Left ventricle myocardium inferior (tissue), 1 donor: ENCODE results near the gene CAST. TPM values are rescaled to one million over a fixed set of nuclear protein-coding genes. Genes with fewer than 3 reads are reported as not detected.

Source experiments
- DNase-seq: peaks from one replicate; pipeline ENCODE4 v3.0.0-alpha.2; 2020
- H3K27ac ChIP-seq: fragments of 200-600 bp; replicated peaks from 2 replicates; pipeline ENCODE4 v1.8.0; 2021
- H3K27me3 ChIP-seq: fragments of 200-600 bp; 2 replicates; pipeline ENCODE4 v1.8.0; 2021; ENCODE audit warnings: low read depth
- H3K36me3 ChIP-seq: fragments of 200-600 bp; 2 replicates; pipeline ENCODE4 v1.8.0; 2021
- H3K4me1 ChIP-seq: fragments of 200-600 bp; 2 replicates; pipeline ENCODE4 v1.8.0; 2021
- H3K4me3 ChIP-seq: fragments of 200-600 bp; 2 replicates; pipeline ENCODE4 v1.8.0; 2021; ENCODE audit warnings: mild to moderate bottlenecking, moderate library complexity
- H3K9me3 ChIP-seq: fragments of 200-600 bp; replicated peaks from 2 replicates; pipeline ENCODE4 v1.8.0; 2021
- CTCF ChIP-seq: fragments of 200-600 bp; IDR thresholded peaks from 2 replicates; pipeline ENCODE4 v1.8.0; 2021; ENCODE audit warnings: antibody characterized with exemption, mild to moderate bottlenecking, borderline replicate concordance
- intact Hi-C: fragments of 100-400 bp; cut with micrococcal nuclease; formaldehyde crosslinking; loops from one replicate; pipeline ENCODE4 v1.11.0; 2022
- total RNA-seq: library from RNA; stranded (reverse); fragmentation: NEBNext Ultra II Directional; extraction: Animal tissue kit (Norgen Biotek cat#: 25700); gene quantifications from one replicate; pipeline ENCODE4 v1.2.1, GENCODE V29; 2021
- donor health status: DM: no; HTN: yes; CAD: no; lungs with severe emphysema.

Gene CAST
- total RNA-seq, 1 donor from 2014 or later: 649 TPM

- H3K9me3 ChIP-seq: no peaks in the 10 kb centered on the region
- no peaks in the 10 kb centered on the region for H3K27me3 ChIP-seq
- no peaks in the 10 kb centered on the region for H3K36me3 ChIP-seq
- no peak for DNase-seq
- H3K27ac ChIP-seq: peak overlapping the region; percentile 97
- H3K4me3 ChIP-seq: peak overlapping the region; percentile 84
- intact Hi-C loops: no loop called here
- peaks cover 93% of the 10 kb centered on the region for H3K4me1 ChIP-seq
- TF ChIP-seq CTCF: no peak
Measured at GRCh38 chr5:96703384-96703920, 41.3 kb downstream of the CAST start.

GRCh38 chr5:96703995-96704394, 41.8 kb downstream of the CAST start:
- H3K4me3 ChIP-seq: peak overlapping the region; percentile 84
- no peaks in the 10 kb centered on the region for H3K9me3 ChIP-seq
- H3K27ac ChIP-seq: peak overlapping the region; percentile 97
- no peaks in the 10 kb centered on the region for H3K27me3 ChIP-seq
- intact Hi-C loops: no loop called here
- H3K4me1 ChIP-seq: peaks cover 97% of the 10 kb centered on the region
- no peak for TF ChIP-seq CTCF
- no peak for DNase-seq
- H3K36me3 ChIP-seq: no peaks in the 10 kb centered on the region

GRCh38 chr5:96706433-96707111, 44.4 kb downstream of the CAST start:
- H3K36me3 ChIP-seq: no peaks in the 10 kb centered on the region
- no peaks in the 10 kb centered on the region for H3K27me3 ChIP-seq
- H3K9me3 ChIP-seq: no peaks in the 10 kb centered on the region
- H3K27ac ChIP-seq: peak overlapping the region; percentile 97
- peak overlapping the region; percentile 6 for H3K4me3 ChIP-seq
- TF ChIP-seq CTCF: no peak
- H3K4me1 ChIP-seq: peaks cover 97% of the 10 kb centered on the region
- no peak for DNase-seq
- intact Hi-C loops: no loop called here

GRCh38 chr5:96708600-96708999, 46.4 kb downstream of the CAST start:
- intact Hi-C loops: no loop called here
- H3K36me3 ChIP-seq: no peaks in the 10 kb centered on the region
- no peak for DNase-seq
- TF ChIP-seq CTCF: no peak
- no peaks in the 10 kb centered on the region for H3K9me3 ChIP-seq
- no peaks in the 10 kb centered on the region for H3K27me3 ChIP-seq
- H3K27ac ChIP-seq: peak overlapping the region; percentile 97
- H3K4me1 ChIP-seq: peaks cover 99% of the 10 kb centered on the region
- no peak overlapping the region for H3K4me3 ChIP-seq

GRCh38 chr5:96709152-96709821, 47.1 kb downstream of the CAST start:
- intact Hi-C loops: no loop called here
- Histone ChIP-seq H3K4me3 (no peak overlapping the region), H3K36me3 (no peaks in the 10 kb centered on the region), H3K4me1 (peaks cover 99% of the 10 kb centered on the region), H3K9me3 (no peaks in the 10 kb centered on the region), H3K27ac (peak overlapping the region; percentile 97), H3K27me3 (no peaks in the 10 kb centered on the region)
- TF ChIP-seq CTCF: no peak
- no peak for DNase-seq
